T47D (cell line): ENCODE data around the gene TMEM52.

ENCODE experiments used
- DNase-seq, 2 experiments: peaks; one replicate each; pipeline versions ENCODE4 v3.0.0 to v3.0.0-alpha.2; 2011 to 2012; ENCODE audit warnings: low read depth in 1 of 2, low spot score in 1 of 2
- JUND ChIP-seq: IDR thresholded peaks from 2 replicates; pipeline ENCODE4 v1.6.1; 2012; ENCODE audit warnings: low read depth
- in situ Hi-C: cut with HindIII; loops from 2 replicates; pipeline ENCODE4 v1.10.0; 2016; ENCODE audit warnings: low sequenced_read_pairs, low pct_unique_long_range_greater_than_20kb

The TMEM52 gene

GRCh38 chr1:1918901-1919303, at the start of gene TMEM52:
TMEM52 (minus strand) TSS chr1:1919279; CDS start chr1:1919265, 14 bp downstream.
- in situ Hi-C loops = no loop called here
- TF ChIP-seq JUND = no peak
- DNase-seq = peak in 1 of 2 experiments; percentile 77

GRCh38 chr1:1967879-1968278, 48.8 kb upstream of the TMEM52 start:
- DNase-seq = no peak
- no peak for TF ChIP-seq JUND
- in situ Hi-C loops = no loop called here

- no peak for DNase-seq
- TF ChIP-seq JUND = no peak
- in situ Hi-C loops = no loop called here
Observed at GRCh38 chr1:1967151-1967550, 48.1 kb upstream of the TMEM52 start.

- TF ChIP-seq JUND = no peak
- DNase-seq = no peak
- in situ Hi-C loops = no loop called here
Observed at GRCh38 chr1:1966071-1966740, 47.1 kb upstream of the TMEM52 start.

GRCh38 chr1:1965546-1965945, 46.5 kb upstream of the TMEM52 start:
- no peak for DNase-seq
- in situ Hi-C loops = no loop called here
- TF ChIP-seq JUND = no peak

- no peak for TF ChIP-seq JUND
- no peak for DNase-seq
- in situ Hi-C loops = no loop called here
Observed at GRCh38 chr1:1964811-1965210, 45.7 kb upstream of the TMEM52 start.

- DNase-seq = no peak
- no peak for TF ChIP-seq JUND
- in situ Hi-C loops = no loop called here
Observed at GRCh38 chr1:1963570-1963969, 44.5 kb upstream of the TMEM52 start.

- in situ Hi-C loops = no loop called here
- DNase-seq = no peak
- no peak for TF ChIP-seq JUND
Observed at GRCh38 chr1:1962752-1963151, 43.7 kb upstream of the TMEM52 start.

GRCh38 chr1:1960480-1961196, 41.6 kb upstream of the TMEM52 start:
- in situ Hi-C loops = no loop called here
- no peak for DNase-seq
- no peak for TF ChIP-seq JUND

GRCh38 chr1:1959840-1960479, 40.9 kb upstream of the TMEM52 start:
- peak; percentile 86 to 88 for DNase-seq
- TF ChIP-seq JUND = no peak
- in situ Hi-C loops = no loop called here

GRCh38 chr1:1959459-1959839, 40.4 kb upstream of the TMEM52 start:
- TF ChIP-seq JUND = no peak
- DNase-seq = no peak
- in situ Hi-C loops = no loop called here

GRCh38 chr1:1958071-1958541, 39.0 kb upstream of the TMEM52 start:
- no peak for DNase-seq
- in situ Hi-C loops = no loop called here
- TF ChIP-seq JUND = no peak

GRCh38 chr1:1957533-1957961, 38.5 kb upstream of the TMEM52 start:
- in situ Hi-C loops = no loop called here
- no peak for DNase-seq
- TF ChIP-seq JUND = no peak
